ENCODE results near the gene LLGL2. TPM values are rescaled to one million over a fixed set of nuclear protein-coding genes. Genes with fewer than 3 reads are reported as not detected.

LLGL2 gene
- total RNA-seq, 2 experiments from 2014 or later, result 12.6 to 21.6 TPM

DNA sequence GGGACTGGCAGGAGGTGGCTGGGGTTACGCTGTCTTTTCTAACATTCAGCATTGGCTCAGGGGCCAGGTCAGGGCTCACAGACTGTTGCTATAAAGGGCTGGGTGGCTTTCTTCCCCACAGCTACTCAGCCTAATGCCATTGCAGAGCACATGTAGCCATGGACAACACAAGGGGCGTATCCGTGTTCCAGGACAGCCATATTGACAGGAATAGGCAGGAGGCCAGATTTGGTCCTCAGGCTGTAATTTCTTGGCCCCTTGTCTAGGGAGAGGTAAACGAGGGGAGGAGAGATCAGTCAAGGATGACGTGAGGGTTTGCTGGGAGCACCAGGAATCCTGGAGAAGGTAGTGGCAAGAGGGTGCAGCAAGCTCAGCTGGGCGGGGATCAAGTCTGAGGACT is 40.9 kb downstream of the LLGL2 start:
- no peak overlapping the region for H3K4me3 ChIP-seq (ENCODE audit: low read depth, low read length, poor library complexity, severe bottlenecking)
- H3K4me1 ChIP-seq (ENCODE audit: insufficient read depth, low read length, poor library complexity, severe bottlenecking), result peaks cover 38% of the 10 kb centered on the region
- no peaks in the 10 kb centered on the region for H3K9me2 ChIP-seq (ENCODE audit: insufficient read depth, low read length)
- H3K9me3 ChIP-seq (ENCODE audit: low read length), result no peaks in the 10 kb centered on the region
- no peak overlapping the region for H2AFZ ChIP-seq (ENCODE audit: low read length)
- H4K20me1 ChIP-seq (ENCODE audit: insufficient read depth, low read length), result no peaks in the 10 kb centered on the region
- BruUV-seq (replicated peaks), result no TSS peak
- H3K36me3 ChIP-seq (ENCODE audit: insufficient read depth, low read length), result no peaks in the 10 kb centered on the region
- CTCF ChIA-PET (ENCODE audit: unreplicated experiment), result no interaction called here
- peak overlapping the region; percentile 5 for H3K27ac ChIP-seq (ENCODE audit: low read depth, low read length, poor library complexity, severe bottlenecking)
- TF ChIP-seq, protein P1, sequence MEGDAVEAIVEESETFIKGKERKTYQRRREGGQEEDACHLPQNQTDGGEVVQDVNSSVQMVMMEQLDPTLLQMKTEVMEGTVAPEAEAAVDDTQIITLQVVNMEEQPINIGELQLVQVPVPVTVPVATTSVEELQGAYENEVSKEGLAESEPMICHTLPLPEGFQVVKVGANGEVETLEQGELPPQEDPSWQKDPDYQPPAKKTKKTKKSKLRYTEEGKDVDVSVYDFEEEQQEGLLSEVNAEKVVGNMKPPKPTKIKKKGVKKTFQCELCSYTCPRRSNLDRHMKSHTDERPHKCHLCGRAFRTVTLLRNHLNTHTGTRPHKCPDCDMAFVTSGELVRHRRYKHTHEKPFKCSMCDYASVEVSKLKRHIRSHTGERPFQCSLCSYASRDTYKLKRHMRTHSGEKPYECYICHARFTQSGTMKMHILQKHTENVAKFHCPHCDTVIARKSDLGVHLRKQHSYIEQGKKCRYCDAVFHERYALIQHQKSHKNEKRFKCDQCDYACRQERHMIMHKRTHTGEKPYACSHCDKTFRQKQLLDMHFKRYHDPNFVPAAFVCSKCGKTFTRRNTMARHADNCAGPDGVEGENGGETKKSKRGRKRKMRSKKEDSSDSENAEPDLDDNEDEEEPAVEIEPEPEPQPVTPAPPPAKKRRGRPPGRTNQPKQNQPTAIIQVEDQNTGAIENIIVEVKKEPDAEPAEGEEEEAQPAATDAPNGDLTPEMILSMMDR (conservative IDR thresholded peaks at IDR 0.05; ENCODE audit: low read length), result no peak
- no peak for TF ChIP-seq EZH2phosphoT487 (IDR thresholded peaks at IDR 0.05; ENCODE audit: borderline replicate concordance, low read depth, low read length)
- H3K79me2 ChIP-seq (ENCODE audit: insufficient read depth, low read depth, low read length), result no peaks in the 10 kb centered on the region
- intact Hi-C loops (cut with micrococcal nuclease; ENCODE audit: unreplicated experiment), result loop anchor here (5.0 kb wide), 1 partner anchor 49 kb away; the partner anchor contains the start of genes CASKIN2 and TSEN54
- DNase-seq (ENCODE audit: low spot score), result no peak
- POLR2A ChIA-PET, result interaction anchor here (0.6 kb wide), 1 partner anchor 181 kb away, joined by 4 read pairs; no protein-coding TSS in a partner anchor
- peak overlapping the region; percentile 45 for H3K4me2 ChIP-seq (ENCODE audit: low read length)

DNA sequence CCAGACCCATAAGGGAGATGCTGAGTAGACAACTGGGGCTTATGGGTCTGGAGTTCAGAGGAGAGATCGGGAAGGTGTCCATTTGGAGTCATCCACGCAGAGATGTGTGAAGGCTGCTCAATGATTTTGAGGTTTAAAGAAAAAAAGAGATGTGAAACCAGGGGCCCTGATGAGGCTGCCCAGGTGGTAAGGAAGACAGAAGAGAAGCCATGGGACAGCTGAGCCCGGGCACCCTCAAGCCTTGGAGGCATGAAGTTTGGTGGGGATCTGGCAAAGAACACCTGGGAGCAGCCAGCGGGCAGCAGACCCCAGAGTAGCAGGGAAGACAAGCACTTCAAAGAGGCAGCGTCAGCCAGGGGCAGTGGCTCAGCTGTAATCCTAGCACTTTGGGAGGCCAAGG is 41.3 kb downstream of the LLGL2 start:
- Histone ChIP-seq H4K20me1 (ENCODE audit: insufficient read depth, low read length) (no peaks in the 10 kb centered on the region), H3K9me2 (ENCODE audit: insufficient read depth, low read length) (no peaks in the 10 kb centered on the region), H3K9me3 (ENCODE audit: low read length) (no peaks in the 10 kb centered on the region), H3K4me1 (ENCODE audit: insufficient read depth, low read length, poor library complexity, severe bottlenecking) (peaks cover 42% of the 10 kb centered on the region), H3K4me3 (ENCODE audit: low read depth, low read length, poor library complexity, severe bottlenecking) (no peak overlapping the region), H3K27ac (ENCODE audit: low read depth, low read length, poor library complexity, severe bottlenecking) (peak overlapping the region; percentile 5), H3K79me2 (ENCODE audit: insufficient read depth, low read depth, low read length) (no peaks in the 10 kb centered on the region), H2AFZ (ENCODE audit: low read length) (no peak overlapping the region), H3K36me3 (ENCODE audit: insufficient read depth, low read length) (no peaks in the 10 kb centered on the region), H3K4me2 (ENCODE audit: low read length) (peak overlapping the region; percentile 45)
- no TSS peak for BruUV-seq (replicated peaks)
- CTCF ChIA-PET (ENCODE audit: unreplicated experiment), result no interaction called here
- intact Hi-C loops (cut with micrococcal nuclease; ENCODE audit: unreplicated experiment), result loop anchor here (5.0 kb wide), 1 partner anchor 50 kb away; the partner anchor contains the start of genes CASKIN2 and TSEN54
- peak; percentile 87 for DNase-seq (ENCODE audit: low spot score)
- TF ChIP-seq EZH2phosphoT487 (IDR thresholded peaks at IDR 0.05; ENCODE audit: borderline replicate concordance, low read depth, low read length), result no peak
- TF ChIP-seq, protein P1 (conservative IDR thresholded peaks at IDR 0.05; ENCODE audit: low read length), result no peak
- POLR2A ChIA-PET, result interaction anchor here (0.5 kb wide), 1 partner anchor 255 kb away, joined by 6 read pairs; no protein-coding TSS in a partner anchor
